Activated CD8-positive, alpha-beta T cell treated with anti-CD3 and anti-CD28 coated beads, Interleukin-2, amount 10 ng/mL, durations not matched to agents 7 days and 5 days (primary cell): ENCODE results near the gene ATP8B3. TPM values are rescaled to one million over a fixed set of nuclear protein-coding genes. Genes with fewer than 3 reads are reported as not detected.

Experiments used
- ATAC-seq: fragments of 150-1000 bp; cut with Tn5 transposase; one replicate; pipeline ENCODE4 v1.10.0; 2021; ENCODE audit warnings: moderate library complexity
- CTCF ChIA-PET: fragments of 350-600 bp; sonication (Branson Sonifier 250); formaldehyde crosslinking; loops from one replicate; lab custom pipeline; 2021; ENCODE audit warnings: antibody characterized with exemption; lab: Charles Lee
- POLR2A ChIA-PET: fragments of 350-600 bp; sonication (Branson Sonifier 250); formaldehyde crosslinking; loops from one replicate; lab custom pipeline; 2021; ENCODE audit warnings: antibody characterized with exemption; lab: Charles Lee
- DNase-seq: peaks from one replicate; pipeline ENCODE4 v3.0.0-alpha.2; 2020
- H3K27ac Mint-ChIP-seq: one replicate; pipeline ENCODE4 v1.8.0; 2021; ENCODE audit warnings: mild to moderate bottlenecking, mixed read lengths
- H3K27me3 Mint-ChIP-seq: one replicate; pipeline ENCODE4 v1.8.0; 2021; ENCODE audit warnings: low read depth, mixed read lengths
- H3K36me3 Mint-ChIP-seq: one replicate; pipeline ENCODE4 v1.8.0; 2021; ENCODE audit warnings: low read depth, mixed read lengths
- H3K4me1 Mint-ChIP-seq: one replicate; pipeline ENCODE4 v1.8.0; 2021; ENCODE audit warnings: low read depth, mixed read lengths
- H3K4me3 Mint-ChIP-seq: one replicate; pipeline ENCODE4 v1.8.0; 2021; ENCODE audit warnings: mild to moderate bottlenecking, mixed read lengths
- H3K9me3 Mint-ChIP-seq: one replicate; pipeline ENCODE4 v1.8.0; 2022; ENCODE audit warnings: mixed read lengths; ENCODE audit not compliant: insufficient read depth
- total RNA-seq, 2 experiments: library from RNA; stranded (reverse); gene quantifications; one replicate each; pipeline ENCODE4 v1.2.3, GENCODE V29; 2021

The ATP8B3 gene
- total RNA-seq, 2 experiments from 2014 or later = 20.2 to 27.8 TPM

GRCh38 chr19:1747285-1748114 lies 64.6 kb downstream of the ATP8B3 start:
- ATAC-seq (peak; percentile 52), DNase-seq (peak; percentile 59)
- H3K9me3 Mint-ChIP-seq = no peaks in the 10 kb centered on the region
- H3K27ac Mint-ChIP-seq = peak overlapping the region; percentile 64
- ChIA-PET CTCF (interaction anchor here (0.8 to 1.4 kb wide), 3 partner anchors 19 to 201 kb away, joined by 3 to 6 read pairs (median 3); no protein-coding TSS in a partner anchor), POLR2A (no interaction called here)
- H3K4me3 Mint-ChIP-seq = no peak overlapping the region
- peaks cover 18% of the 10 kb centered on the region for H3K4me1 Mint-ChIP-seq
- peaks cover 48% of the 10 kb centered on the region for H3K27me3 Mint-ChIP-seq
- no peaks in the 10 kb centered on the region for H3K36me3 Mint-ChIP-seq

- CTCF ChIA-PET = interaction anchor here (0.8 to 1.4 kb wide), 3 partner anchors 20 to 200 kb away, joined by 3 to 6 read pairs (median 3); no protein-coding TSS in a partner anchor
- H3K27ac Mint-ChIP-seq = no peak overlapping the region
- peaks cover 39% of the 10 kb centered on the region for H3K27me3 Mint-ChIP-seq
- no peak overlapping the region for H3K4me3 Mint-ChIP-seq
- ATAC-seq (no peak), DNase-seq (no peak)
- H3K4me1 Mint-ChIP-seq = peaks cover 18% of the 10 kb centered on the region
- H3K36me3 Mint-ChIP-seq = no peaks in the 10 kb centered on the region
- POLR2A ChIA-PET = no interaction called here
- H3K9me3 Mint-ChIP-seq = no peaks in the 10 kb centered on the region
Measured at GRCh38 chr19:1746401-1747284, 65.4 kb downstream of the ATP8B3 start.

- no peak for ATAC-seq
- POLR2A ChIA-PET = no interaction called here
- DNase-seq = no peak
- H3K36me3 Mint-ChIP-seq = no peaks in the 10 kb centered on the region
- H3K4me1 Mint-ChIP-seq = peaks cover 18% of the 10 kb centered on the region
- no peak overlapping the region for H3K4me3 Mint-ChIP-seq
- no peaks in the 10 kb centered on the region for H3K9me3 Mint-ChIP-seq
- H3K27me3 Mint-ChIP-seq = peaks cover 29% of the 10 kb centered on the region
- CTCF ChIA-PET = no interaction called here
- H3K27ac Mint-ChIP-seq = no peak overlapping the region
Measured at GRCh38 chr19:1745589-1746031, 66.5 kb downstream of the ATP8B3 start.

GRCh38 chr19:1744822-1745563 lies 67.1 kb downstream of the ATP8B3 start:
- ChIA-PET POLR2A (no interaction called here), CTCF (no interaction called here)
- no peak for ATAC-seq
- Mint-ChIP-seq H3K27me3 (peaks cover 27% of the 10 kb centered on the region), H3K27ac (no peak overlapping the region), H3K4me3 (no peak overlapping the region), H3K9me3 (no peaks in the 10 kb centered on the region), H3K36me3 (no peaks in the 10 kb centered on the region), H3K4me1 (peaks cover 14% of the 10 kb centered on the region)
- no peak for DNase-seq

GRCh38 chr19:1744133-1744665 lies 67.9 kb downstream of the ATP8B3 start:
- H3K27me3 Mint-ChIP-seq = peaks cover 26% of the 10 kb centered on the region
- CTCF ChIA-PET = no interaction called here
- ATAC-seq = no peak
- no peaks in the 10 kb centered on the region for H3K9me3 Mint-ChIP-seq
- no peak overlapping the region for H3K4me3 Mint-ChIP-seq
- DNase-seq = no peak
- no peaks in the 10 kb centered on the region for H3K36me3 Mint-ChIP-seq
- H3K4me1 Mint-ChIP-seq = peaks cover 13% of the 10 kb centered on the region
- H3K27ac Mint-ChIP-seq = no peak overlapping the region
- POLR2A ChIA-PET = no interaction called here

- ATAC-seq (no peak), DNase-seq (no peak)
- CTCF ChIA-PET = no interaction called here
- no peaks in the 10 kb centered on the region for H3K9me3 Mint-ChIP-seq
- peaks cover 26% of the 10 kb centered on the region for H3K27me3 Mint-ChIP-seq
- H3K4me3 Mint-ChIP-seq = no peak overlapping the region
- no peaks in the 10 kb centered on the region for H3K36me3 Mint-ChIP-seq
- H3K4me1 Mint-ChIP-seq = peaks cover 12% of the 10 kb centered on the region
- POLR2A ChIA-PET = no interaction called here
- no peak overlapping the region for H3K27ac Mint-ChIP-seq
Measured at GRCh38 chr19:1742989-1743696, 68.9 kb downstream of the ATP8B3 start.

GRCh38 chr19:1739960-1740629 lies 72.0 kb downstream of the ATP8B3 start:
- ATAC-seq (no peak), DNase-seq (no peak)
- Mint-ChIP-seq H3K4me3 (no peak overlapping the region), H3K9me3 (no peaks in the 10 kb centered on the region), H3K36me3 (no peaks in the 10 kb centered on the region), H3K4me1 (no peaks in the 10 kb centered on the region), H3K27me3 (peaks cover 8% of the 10 kb centered on the region), H3K27ac (no peak overlapping the region)
- ChIA-PET CTCF (no interaction called here), POLR2A (interaction anchor here (0.6 kb wide), 1 partner anchor 12 kb away, joined by 3 read pairs; no protein-coding TSS in a partner anchor)

GRCh38 chr19:1736927-1737326 lies 75.1 kb downstream of the ATP8B3 start:
- no peaks in the 10 kb centered on the region for H3K9me3 Mint-ChIP-seq
- no peaks in the 10 kb centered on the region for H3K4me1 Mint-ChIP-seq
- peaks cover 17% of the 10 kb centered on the region for H3K27me3 Mint-ChIP-seq
- DNase-seq (no peak), ATAC-seq (no peak)
- ChIA-PET CTCF (no interaction called here), POLR2A (no interaction called here)
- H3K4me3 Mint-ChIP-seq = no peak overlapping the region
- H3K27ac Mint-ChIP-seq = no peak overlapping the region
- H3K36me3 Mint-ChIP-seq = no peaks in the 10 kb centered on the region

- H3K27me3 Mint-ChIP-seq = peaks cover 20% of the 10 kb centered on the region
- no peak for DNase-seq
Measured at GRCh38 chr19:1736280-1736679, 75.8 kb downstream of the ATP8B3 start.

GRCh38 chr19:1734321-1734966 lies 77.6 kb downstream of the ATP8B3 start:
- ATAC-seq = no peak
- POLR2A ChIA-PET = no interaction called here

More at GRCh38 chr19:1736280-1736679, 75.8 kb downstream of the ATP8B3 start:
- no peak for ATAC-seq
- ChIA-PET CTCF (no interaction called here), POLR2A (no interaction called here)
- no peaks in the 10 kb centered on the region for H3K36me3 Mint-ChIP-seq
- H3K9me3 Mint-ChIP-seq = no peaks in the 10 kb centered on the region
- no peak overlapping the region for H3K4me3 Mint-ChIP-seq
- no peak overlapping the region for H3K27ac Mint-ChIP-seq
- H3K4me1 Mint-ChIP-seq = no peaks in the 10 kb centered on the region

More at GRCh38 chr19:1734321-1734966, 77.6 kb downstream of the ATP8B3 start:
- no peak overlapping the region for H3K4me3 Mint-ChIP-seq
- CTCF ChIA-PET = no interaction called here
- no peak for DNase-seq
- H3K27me3 Mint-ChIP-seq = peaks cover 16% of the 10 kb centered on the region
- H3K4me1 Mint-ChIP-seq = no peaks in the 10 kb centered on the region
- no peaks in the 10 kb centered on the region for H3K36me3 Mint-ChIP-seq
- H3K9me3 Mint-ChIP-seq = no peaks in the 10 kb centered on the region
- H3K27ac Mint-ChIP-seq = no peak overlapping the region
